ENCODE results near the gene KCNMB2. TPM values are rescaled to one million over a fixed set of nuclear protein-coding genes. Genes with fewer than 3 reads are reported as not detected.

KCNMB2 gene
- total RNA-seq, 1 donor, result 1.1 TPM

- H3K4me1 ChIP-seq (ENCODE audit: insufficient read depth, low read length), result no peaks in the 10 kb centered on the region
- no peak overlapping the region for H3K4me3 ChIP-seq (ENCODE audit: insufficient read depth, low read length)
- no peaks in the 10 kb centered on the region for H3K27me3 ChIP-seq (ENCODE audit: insufficient read depth, low read length)
- TF ChIP-seq, protein P1, sequence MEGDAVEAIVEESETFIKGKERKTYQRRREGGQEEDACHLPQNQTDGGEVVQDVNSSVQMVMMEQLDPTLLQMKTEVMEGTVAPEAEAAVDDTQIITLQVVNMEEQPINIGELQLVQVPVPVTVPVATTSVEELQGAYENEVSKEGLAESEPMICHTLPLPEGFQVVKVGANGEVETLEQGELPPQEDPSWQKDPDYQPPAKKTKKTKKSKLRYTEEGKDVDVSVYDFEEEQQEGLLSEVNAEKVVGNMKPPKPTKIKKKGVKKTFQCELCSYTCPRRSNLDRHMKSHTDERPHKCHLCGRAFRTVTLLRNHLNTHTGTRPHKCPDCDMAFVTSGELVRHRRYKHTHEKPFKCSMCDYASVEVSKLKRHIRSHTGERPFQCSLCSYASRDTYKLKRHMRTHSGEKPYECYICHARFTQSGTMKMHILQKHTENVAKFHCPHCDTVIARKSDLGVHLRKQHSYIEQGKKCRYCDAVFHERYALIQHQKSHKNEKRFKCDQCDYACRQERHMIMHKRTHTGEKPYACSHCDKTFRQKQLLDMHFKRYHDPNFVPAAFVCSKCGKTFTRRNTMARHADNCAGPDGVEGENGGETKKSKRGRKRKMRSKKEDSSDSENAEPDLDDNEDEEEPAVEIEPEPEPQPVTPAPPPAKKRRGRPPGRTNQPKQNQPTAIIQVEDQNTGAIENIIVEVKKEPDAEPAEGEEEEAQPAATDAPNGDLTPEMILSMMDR (IDR thresholded peaks at IDR 0.05; ENCODE audit: extremely low read depth, low read depth, low read length), result no peak
- H2AFZ ChIP-seq (ENCODE audit: low read length), result no peak overlapping the region
- peak; percentile 46 for DNase-seq (ENCODE audit: insufficient read length, low spot score, missing footprints)
- H3K36me3 ChIP-seq (ENCODE audit: insufficient read depth, low read length), result no peaks in the 10 kb centered on the region
- H3K4me2 ChIP-seq (ENCODE audit: insufficient read depth, low read length), result no peak overlapping the region
- no peaks in the 10 kb centered on the region for H3K79me2 ChIP-seq (ENCODE audit: insufficient read depth, low read length)
- no peaks in the 10 kb centered on the region for H3K9me3 ChIP-seq (ENCODE audit: low read depth, low read length)
- no peaks in the 10 kb centered on the region for H4K20me1 ChIP-seq (ENCODE audit: insufficient read depth, low read length)
- H3K27ac ChIP-seq (ENCODE audit: low read depth, low read length), result no peak overlapping the region
Observed at GRCh38 chr3:178735032-178735674, 198.9 kb downstream of the KCNMB2 start.

- TF ChIP-seq, protein P1 (IDR thresholded peaks at IDR 0.05; ENCODE audit: extremely low read depth, low read depth, low read length), result no peak
- Histone ChIP-seq H3K27me3 (ENCODE audit: insufficient read depth, low read length) (no peaks in the 10 kb centered on the region), H2AFZ (ENCODE audit: low read length) (no peak overlapping the region), H3K4me2 (ENCODE audit: insufficient read depth, low read length) (no peak overlapping the region), H3K4me1 (ENCODE audit: insufficient read depth, low read length) (no peaks in the 10 kb centered on the region), H3K79me2 (ENCODE audit: insufficient read depth, low read length) (no peaks in the 10 kb centered on the region), H4K20me1 (ENCODE audit: insufficient read depth, low read length) (no peaks in the 10 kb centered on the region), H3K4me3 (ENCODE audit: insufficient read depth, low read length) (no peak overlapping the region), H3K9me3 (ENCODE audit: low read depth, low read length) (no peaks in the 10 kb centered on the region), H3K27ac (ENCODE audit: low read depth, low read length) (no peak overlapping the region), H3K36me3 (ENCODE audit: insufficient read depth, low read length) (no peaks in the 10 kb centered on the region)
- DNase-seq (ENCODE audit: insufficient read length, low spot score, missing footprints), result no peak
Observed at GRCh38 chr3:178736300-178736699, 200.1 kb downstream of the KCNMB2 start.

- TF ChIP-seq, protein P1 (IDR thresholded peaks at IDR 0.05; ENCODE audit: extremely low read depth, low read depth, low read length), result no peak
- H3K79me2 ChIP-seq (ENCODE audit: insufficient read depth, low read length), result no peaks in the 10 kb centered on the region
- H3K4me1 ChIP-seq (ENCODE audit: insufficient read depth, low read length), result no peaks in the 10 kb centered on the region
- DNase-seq (ENCODE audit: insufficient read length, low spot score, missing footprints), result no peak
- no peaks in the 10 kb centered on the region for H3K9me3 ChIP-seq (ENCODE audit: low read depth, low read length)
- no peaks in the 10 kb centered on the region for H4K20me1 ChIP-seq (ENCODE audit: insufficient read depth, low read length)
- H3K4me2 ChIP-seq (ENCODE audit: insufficient read depth, low read length), result no peak overlapping the region
- no peak overlapping the region for H2AFZ ChIP-seq (ENCODE audit: low read length)
- H3K36me3 ChIP-seq (ENCODE audit: insufficient read depth, low read length), result no peaks in the 10 kb centered on the region
- no peak overlapping the region for H3K27ac ChIP-seq (ENCODE audit: low read depth, low read length)
- H3K27me3 ChIP-seq (ENCODE audit: insufficient read depth, low read length), result no peaks in the 10 kb centered on the region
- H3K4me3 ChIP-seq (ENCODE audit: insufficient read depth, low read length), result no peak overlapping the region
Observed at GRCh38 chr3:178739720-178740119, 203.5 kb downstream of the KCNMB2 start.

DNA sequence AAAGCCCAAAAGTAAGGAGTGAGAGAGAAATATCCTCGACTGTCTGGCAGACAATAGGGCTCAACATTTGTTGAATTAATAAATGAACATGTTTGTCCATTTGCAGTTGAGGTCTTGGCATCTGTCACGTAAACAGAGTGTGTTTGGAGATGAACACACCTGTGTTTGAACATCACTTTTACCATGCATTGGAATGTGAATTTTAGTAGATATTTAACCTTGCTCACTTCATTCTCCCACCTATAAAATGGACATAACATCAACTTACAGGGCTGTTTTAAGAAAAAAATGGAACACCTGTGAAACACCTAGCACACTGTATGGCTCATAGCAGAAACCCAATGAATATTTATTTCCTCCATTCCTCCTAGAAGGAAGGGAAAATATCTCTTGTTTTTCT is 204.8 kb downstream of the KCNMB2 start:
- no peaks in the 10 kb centered on the region for H3K27me3 ChIP-seq (ENCODE audit: insufficient read depth, low read length)
- no peak overlapping the region for H3K4me2 ChIP-seq (ENCODE audit: insufficient read depth, low read length)
- no peaks in the 10 kb centered on the region for H4K20me1 ChIP-seq (ENCODE audit: insufficient read depth, low read length)
- no peaks in the 10 kb centered on the region for H3K79me2 ChIP-seq (ENCODE audit: insufficient read depth, low read length)
- TF ChIP-seq, protein P1 (IDR thresholded peaks at IDR 0.05; ENCODE audit: extremely low read depth, low read depth, low read length), result no peak
- H3K36me3 ChIP-seq (ENCODE audit: insufficient read depth, low read length), result no peaks in the 10 kb centered on the region
- H3K27ac ChIP-seq (ENCODE audit: low read depth, low read length), result no peak overlapping the region
- no peak overlapping the region for H2AFZ ChIP-seq (ENCODE audit: low read length)
- no peak for DNase-seq (ENCODE audit: insufficient read length, low spot score, missing footprints)
- H3K4me1 ChIP-seq (ENCODE audit: insufficient read depth, low read length), result no peaks in the 10 kb centered on the region
- no peak overlapping the region for H3K4me3 ChIP-seq (ENCODE audit: insufficient read depth, low read length)
- no peaks in the 10 kb centered on the region for H3K9me3 ChIP-seq (ENCODE audit: low read depth, low read length)
